Measurements from ENCODE around the gene STRAP. TPM values are rescaled to one million over a fixed set of nuclear protein-coding genes. Genes with fewer than 3 reads are reported as not detected.

STRAP gene
- total and polyA plus RNA-seq, 9 donors = 31.7 to 91.4 (median 81.2) TPM

Other genes starting within 250 kb of the STRAP start
- 10 to 100 TPM; 56.2 to 94.9 (median 77.4) TPM for gene EPS8, start 93.0 kb upstream of the STRAP start, total RNA-seq
- gene EPS8, start 93.0 kb upstream of the STRAP start, polyA plus RNA-seq = 10 to 100 TPM; 58.2 to 87.4 TPM
- gene DERA, start 28.9 kb downstream of the STRAP start, total RNA-seq = 10 to 100 TPM in 4 of 7 donors, 1 to 10 TPM in 3; 8.1 to 23.0 (median 11.0) TPM
- gene DERA, start 28.9 kb downstream of the STRAP start, polyA plus RNA-seq = 10 to 100 TPM; 12.0 to 27.7 TPM